IMR-90 (cell line): ENCODE data around the gene RPL27A. TPM values are rescaled to one million over a fixed set of nuclear protein-coding genes. Genes with fewer than 3 reads are reported as not detected.

Experiments
- ATAC-seq: fragments of 200-7000 bp; cut with Tn5 transposase; 2 replicates; pipeline ENCODE4 v1.9.1; 2020; ENCODE audit warnings: low read depth, mild to moderate bottlenecking, moderate library complexity
- BruUV-seq: library from RNA; stranded (reverse); fragments of 400-500 nt; replicated peaks from 2 replicates; lab custom pipeline; 2021; lab: Mats Ljungman, UMichigan
- CTCF ChIA-PET: fragments of 300-600 bp; formaldehyde crosslinking; extraction: SDS; loops from one replicate; lab custom pipeline; 2021; ENCODE audit warnings: antibody characterized with exemption; lab: Yijun Ruan, JAX
- POLR2A ChIA-PET: fragments of 300-600 bp; sonication (Branson Sonifier 250); formaldehyde crosslinking; loops from one replicate; lab custom pipeline; 2022; ENCODE audit warnings: antibody characterized with exemption; ENCODE audit not compliant: unreplicated experiment; lab: Charles Lee
- DNase-seq: peaks from one replicate; pipeline ENCODE4 v3.0.0; 2013
- H2AFZ ChIP-seq: replicated peaks from 2 replicates; pipeline ENCODE3; 2013; ENCODE audit warnings: low read length, mild to moderate bottlenecking; ENCODE audit not compliant: poor library complexity
- H2AK5ac ChIP-seq: 2 replicates; pipeline ENCODE4 v1.6.1; 2013; ENCODE audit warnings: low read depth, low read length, inconsistent platforms
- H2AK9ac ChIP-seq: replicated peaks from 2 replicates; pipeline ENCODE3; 2013; ENCODE audit warnings: mild to moderate bottlenecking, low read depth, low read length, moderate library complexity; ENCODE audit not compliant: poor library complexity
- H2BK120ac ChIP-seq: 2 replicates; pipeline ENCODE4 v1.6.1; 2013; ENCODE audit warnings: low read depth, low read length, inconsistent platforms
- H2BK15ac ChIP-seq: 3 replicates; pipeline ENCODE4 v1.6.1; 2013; ENCODE audit warnings: low read depth, low read length, inconsistent platforms
- H2BK20ac ChIP-seq: 2 replicates; pipeline ENCODE4 v1.6.1; 2013; ENCODE audit warnings: low read depth, mild to moderate bottlenecking, inconsistent platforms, low read length, moderate library complexity
- H2BK5ac ChIP-seq: 2 replicates; pipeline ENCODE4 v1.6.1; 2013; ENCODE audit warnings: mild to moderate bottlenecking, low read depth, low read length, inconsistent platforms; ENCODE audit not compliant: poor library complexity, severe bottlenecking
- H3K14ac ChIP-seq: replicated peaks from 2 replicates; pipeline ENCODE4 v1.6.1; 2013; ENCODE audit warnings: low read depth, low read length, inconsistent platforms
- H3K18ac ChIP-seq: 2 replicates; pipeline ENCODE4 v1.6.1; 2013; ENCODE audit warnings: low read depth, low read length, control low read depth
- H3K23ac ChIP-seq: 2 replicates; pipeline ENCODE4 v1.6.1; 2013; ENCODE audit warnings: low read depth, low read length, inconsistent platforms
- H3K27ac ChIP-seq: 2 replicates; pipeline ENCODE4 v1.5.1; 2013; ENCODE audit warnings: mild to moderate bottlenecking, control low read depth, low read length; ENCODE audit not compliant: insufficient read depth
- H3K27me3 ChIP-seq: 2 replicates; pipeline ENCODE4 v1.6.1; 2013; ENCODE audit warnings: low read length; ENCODE audit not compliant: control insufficient read depth, insufficient read depth
- H3K36me3 ChIP-seq: 2 replicates; pipeline ENCODE4 v1.6.1; 2013; ENCODE audit warnings: low read length, mixed read lengths; ENCODE audit not compliant: control insufficient read depth, insufficient read depth
- H3K4ac ChIP-seq: 2 replicates; pipeline ENCODE4 v1.6.1; 2013; ENCODE audit warnings: low read depth, low read length, inconsistent platforms
- H3K4me1 ChIP-seq: 2 replicates; pipeline ENCODE4 v1.6.1; 2013; ENCODE audit warnings: low read length, mixed read lengths; ENCODE audit not compliant: control insufficient read depth, insufficient read depth
- H3K4me2 ChIP-seq: 2 replicates; pipeline ENCODE4 v1.6.1; 2013; ENCODE audit warnings: low read depth, mild to moderate bottlenecking, control low read depth, low read length, moderate library complexity
- H3K4me3 ChIP-seq: 2 replicates; pipeline ENCODE4 v1.5.1; 2013; ENCODE audit warnings: low read depth, mild to moderate bottlenecking, control low read depth, low read length, moderate library complexity; ENCODE audit not compliant: insufficient read depth
- H3K56ac ChIP-seq: 2 replicates; pipeline ENCODE4 v1.6.1; 2013; ENCODE audit warnings: low read length, inconsistent platforms; ENCODE audit not compliant: insufficient read depth; ENCODE audit errors: extremely low read depth
- H3K79me1 ChIP-seq, 2 experiments: 2 replicates each; pipeline ENCODE4 v1.6.1; 2013; ENCODE audit warnings: low read length in 2 of 2, inconsistent platforms in 1 of 2, low read depth in 1 of 2
- H3K9ac ChIP-seq: 2 replicates; pipeline ENCODE4 v1.6.1; 2013; ENCODE audit warnings: low read depth, low read length, control low read depth
- H3K9me1 ChIP-seq: 2 replicates; pipeline ENCODE4 v1.6.1; 2013; ENCODE audit warnings: low read length, inconsistent platforms; ENCODE audit not compliant: insufficient read depth
- H3K9me3 ChIP-seq: 2 replicates; pipeline ENCODE4 v1.6.1; 2013; ENCODE audit warnings: low read length; ENCODE audit not compliant: control insufficient read depth, insufficient read depth
- H4K20me1 ChIP-seq: 2 replicates; pipeline ENCODE4 v1.6.1; 2013; ENCODE audit warnings: low read length, inconsistent platforms; ENCODE audit not compliant: insufficient read depth
- H4K5ac ChIP-seq: 2 replicates; pipeline ENCODE4 v1.6.1; 2013; ENCODE audit warnings: mild to moderate bottlenecking, low read depth, low read length, control low read depth
- H4K8ac ChIP-seq, 2 experiments: 2 replicates each; pipeline ENCODE4 v1.6.1; 2013; ENCODE audit warnings: low read depth in 2 of 2, low read length in 2 of 2, control low read depth in 1 of 2, inconsistent platforms in 1 of 2
- H4K91ac ChIP-seq: 2 replicates; pipeline ENCODE4 v1.6.1; 2013; ENCODE audit warnings: low read depth, low read length, inconsistent platforms; ENCODE audit not compliant: insufficient read depth
- BHLHE40 ChIP-seq: fragments of 150-350 bp; IDR thresholded peaks from 2 replicates; pipeline ENCODE4 v1.6.1; 2016; ENCODE audit warnings: mild to moderate bottlenecking, low read depth, low read length
- CEBPB ChIP-seq: IDR thresholded peaks from 2 replicates; pipeline ENCODE4 v1.6.1; 2012; ENCODE audit warnings: low read depth, low read length, improper control_type of control experiment
- ELK1 ChIP-seq: fragments of 150-350 bp; IDR thresholded peaks from 2 replicates; pipeline ENCODE4 v1.6.1; 2016; ENCODE audit warnings: low read depth, mild to moderate bottlenecking, low read length, moderate library complexity, borderline replicate concordance
- FOS ChIP-seq: fragments of 150-350 bp; IDR thresholded peaks from 2 replicates; pipeline ENCODE4 v1.6.1; 2016; ENCODE audit warnings: low read depth, low read length
- MAFK ChIP-seq: IDR thresholded peaks from 2 replicates; pipeline ENCODE4 v1.6.1; 2012; ENCODE audit warnings: low read depth, low read length, improper control_type of control experiment
- NFE2L2 ChIP-seq: fragments of 150-350 bp; IDR thresholded peaks from 2 replicates; pipeline ENCODE4 v1.6.1; 2016; ENCODE audit warnings: low read depth, mild to moderate bottlenecking, low read length
- POLR2A ChIP-seq: IDR thresholded peaks from 2 replicates; pipeline ENCODE4 v1.6.1; 2012; ENCODE audit warnings: mild to moderate bottlenecking, low read depth, low read length
- RAD21 ChIP-seq: IDR thresholded peaks from 2 replicates; pipeline ENCODE4 v1.6.1; 2012; ENCODE audit warnings: low read length, improper control_type of control experiment
- RCOR1 ChIP-seq: IDR thresholded peaks from 2 replicates; pipeline ENCODE4 v1.6.1; 2012; ENCODE audit warnings: mild to moderate bottlenecking, low read length, improper control_type of control experiment; ENCODE audit not compliant: insufficient replicate concordance
- RFX5 ChIP-seq: IDR thresholded peaks from 2 replicates; pipeline ENCODE4 v1.8.0; 2012; ENCODE audit warnings: low read depth, mild to moderate bottlenecking, low read length, moderate library complexity
- SMC3 ChIP-seq: fragments of 150-350 bp; IDR thresholded peaks from 2 replicates; pipeline ENCODE4 v1.6.1; 2016; ENCODE audit warnings: low read depth, mild to moderate bottlenecking, antibody characterized with exemption, low read length, moderate library complexity
- USF2 ChIP-seq: fragments of 150-350 bp; IDR thresholded peaks from 2 replicates; pipeline ENCODE4 v1.6.1; 2017; ENCODE audit warnings: mild to moderate bottlenecking, antibody characterized with exemption, low read length, low read depth
- WGBS, 2 experiments: methylation state at CpG; one replicate each; pipeline versions ENCODE4 v1.1.5 to v1.1.7; 2013; ENCODE audit warnings: missing lambda C conversion rate in 2 of 2; ENCODE audit not compliant: insufficient read length in 1 of 2; ENCODE audit errors: extremely low coverage in 2 of 2; 5-methylcytosine and 5-hydroxymethylcytosine counted together
- dilution Hi-C: fragments of 300-500 bp; cut with HindIII; formaldehyde crosslinking; loops from one replicate; pipeline ENCODE4 v1.14.3; 2018; ENCODE audit warnings: low sequenced_read_pairs; ENCODE audit not compliant: unreplicated experiment
- in situ Hi-C: fragments of 300-500 bp; cut with MboI; formaldehyde crosslinking; loops from 3 replicates; pipeline ENCODE4 v1.14.3; 2019; ENCODE audit warnings: low sequenced_read_pairs, inconsistent platforms, mixed read lengths
- intact Hi-C: fragments of 100-400 bp; cut with micrococcal nuclease; formaldehyde crosslinking; loops from 2 replicates; pipeline ENCODE4 v1.10.0; 2022
- polyA plus RNA-seq, 3 experiments: library from polyadenylated mRNA; depleted of rRNA; stranded (reverse); fragments of >200 nt; gene quantifications; 2 replicates each; pipeline ENCODE4 v1.2.3, GENCODE V29; 2012; ENCODE audit warnings: low replicate concordance in 1 of 3
- total RNA-seq: library from RNA; depleted of rRNA; stranded (reverse); fragments of >200 nt; gene quantifications from 2 replicates; pipeline ENCODE4 v1.2.3, GENCODE V29; 2012

RPL27A gene
- total and polyA plus RNA-seq, 2 of the 4 experiments (the other 2 are of a cell fraction): 786 to 849 TPM

GRCh38 chr11:8699903-8700302 is 17.3 kb downstream of the RPL27A start (continued):
- no peak for TF ChIP-seq POLR2A
- no peak for TF ChIP-seq RCOR1
- no peak for TF ChIP-seq BHLHE40
- TF ChIP-seq FOS: no peak

GRCh38 chr11:8701891-8702597 is 19.5 kb downstream of the RPL27A start:
- Histone ChIP-seq H2BK20ac (no peak overlapping the region), H4K20me1 (no peaks in the 10 kb centered on the region), H3K4ac (no peak overlapping the region), H3K4me2 (no peak overlapping the region), H3K56ac (no peak overlapping the region), H2AK9ac (no peak overlapping the region), H2AFZ (no peak overlapping the region), H4K5ac (no peak overlapping the region), H3K4me3 (no peak overlapping the region), H3K9me1 (peaks cover 9% of the 10 kb centered on the region; the same call in 1 of the 2 replicates), H3K4me1 (peaks cover 10% of the 10 kb centered on the region), H3K18ac (no peak overlapping the region), H4K8ac (no peak overlapping the region), H2AK5ac (no peak overlapping the region), H3K36me3 (peaks cover 85% of the 10 kb centered on the region), H3K79me1 (peaks cover 20 to 75% of the 10 kb centered on the region in 2 experiments), H3K9ac (no peak overlapping the region), H2BK120ac (no peak overlapping the region), H3K27me3 (no peaks in the 10 kb centered on the region), H3K23ac (no peak overlapping the region), H3K14ac (no peak overlapping the region), H3K9me3 (no peaks in the 10 kb centered on the region), H2BK5ac (no peak overlapping the region), H4K91ac (no peak overlapping the region), H3K27ac (no peak overlapping the region), H2BK15ac (no peak overlapping the region)
- intact Hi-C loops: no loop called here
- ATAC-seq (no peak), DNase-seq (no peak)
- BruUV-seq: no TSS peak
- WGBS, 2 experiments: 96% methylated on average over 4 of the region's 10 CpGs; no CpG with 5 or more reads in 1 of the 2 experiments
- CTCF ChIA-PET: no interaction called here
- in situ Hi-C loops: no loop called here
- no peak for TF ChIP-seq BHLHE40
- no peak for TF ChIP-seq POLR2A
- no peak for TF ChIP-seq ELK1
- TF ChIP-seq CEBPB: no peak
- TF ChIP-seq USF2: no peak
- TF ChIP-seq NFE2L2: no peak
- no peak for TF ChIP-seq SMC3
- no peak for TF ChIP-seq RCOR1
- TF ChIP-seq FOS: no peak
- no peak for TF ChIP-seq RAD21
- TF ChIP-seq RFX5: no peak
- TF ChIP-seq MAFK: no peak
- POLR2A ChIA-PET: no interaction called here
- dilution Hi-C loops: no loop called here
